ENCODE measurements around the gene TRMT1. TPM values are rescaled to one million over a fixed set of nuclear protein-coding genes. Genes with fewer than 3 reads are reported as not detected.

The TRMT1 gene
- total and polyA plus RNA-seq, 2 of the 8 experiments (the other 6 are each of a cell fraction or from before 2014, with no cell fraction given): 77.4 to 99.3 TPM

GRCh38 chr19:13165162-13165997 lies 48.8 kb upstream of the TRMT1 start (continued):
- TF ChIP-seq CTBP2 (IDR thresholded peaks at IDR 0.05; ENCODE audit: borderline replicate concordance, insufficient read depth, insufficient read length, low read length) (no peak), KDM4A (IDR thresholded peaks at IDR 0.05; ENCODE audit: low read depth, low read length, severe bottlenecking) (no peak), CREB1 (IDR thresholded peaks at IDR 0.05) (no peak), MAFK (IDR thresholded peaks at IDR 0.05; ENCODE audit: low read depth, low read length) (no peak), CHD7 (IDR thresholded peaks at IDR 0.05; ENCODE audit: insufficient replicate concordance, low read length) (no peak), SP4 (IDR thresholded peaks at IDR 0.05; ENCODE audit: low read length) (no peak), FOSL1 (IDR thresholded peaks at IDR 0.05; ENCODE audit: insufficient read depth, low read depth, low read length) (no peak), GABPA (IDR thresholded peaks at IDR 0.05; ENCODE audit: borderline replicate concordance, insufficient read depth, low read length) (no peak)

Measured in H1 (cell line).